Endothelial cell of umbilical vein (primary cell): ENCODE data around the gene SRPK2. TPM values are rescaled to one million over a fixed set of nuclear protein-coding genes. Genes with fewer than 3 reads are reported as not detected.

Source experiments
- BruUV-seq: library from RNA; stranded (reverse); fragments of 400-500 nt; replicated peaks from 2 replicates; lab custom pipeline; 2021; lab: Mats Ljungman, UMichigan
- CTCF ChIA-PET: fragments of 300-600, 350-600 bp; sonication (Branson Sonifier 250); formaldehyde crosslinking; loops from one replicate; lab custom pipeline; 2021; ENCODE audit warnings: antibody characterized with exemption, inconsistent platforms; lab: Charles Lee
- POLR2A ChIA-PET: fragments of 300-600, 350-600 bp; sonication (Branson Sonifier 250); formaldehyde crosslinking; loops from one replicate; lab custom pipeline; 2021; ENCODE audit warnings: antibody characterized with exemption, inconsistent platforms; lab: Charles Lee
- DNase-seq: peaks from one replicate; pipeline ENCODE4 v3.0.0-alpha.2; 2011; ENCODE audit warnings: low read depth, low spot score
- FAIRE-seq: peaks from 2 replicates; lab custom pipeline; 2011; peaks lifted over from hg19 to GRCh38; lab: Jason Lieb, UNC
- H2AFZ ChIP-seq: 2 replicates; pipeline ENCODE4 v1.6.0; 2012; ENCODE audit warnings: low read depth, low read length, control low read depth, inconsistent platforms
- H3K27ac ChIP-seq: 2 replicates; pipeline ENCODE4 v1.5.1; 2011; ENCODE audit warnings: low read depth, mild to moderate bottlenecking, control low read depth, low read length, moderate library complexity; ENCODE audit not compliant: insufficient read depth
- H3K27me3 ChIP-seq, 2 experiments: 2 replicates each; pipeline versions ENCODE4 v1.6.0 to v1.6.1; 2011; ENCODE audit warnings: low read length in 2 of 2, mixed read lengths in 1 of 2; ENCODE audit not compliant: control insufficient read depth in 2 of 2, insufficient read depth in 2 of 2
- H3K36me3 ChIP-seq, 2 experiments: 2 replicates in 1 of 2; 3 replicates in 1 of 2; pipeline ENCODE4 v1.5.1; 2011; ENCODE audit warnings: low read length in 2 of 2, mild to moderate bottlenecking in 1 of 2, moderate library complexity in 1 of 2; ENCODE audit not compliant: control insufficient read depth in 2 of 2, insufficient read depth in 2 of 2; ENCODE audit errors: extremely low read depth in 1 of 2
- H3K4me1 ChIP-seq: 3 replicates; pipeline ENCODE4 v1.5.1; 2011; ENCODE audit warnings: mild to moderate bottlenecking, low read length; ENCODE audit not compliant: control insufficient read depth, insufficient read depth; ENCODE audit errors: extremely low read depth
- H3K4me2 ChIP-seq: 2 replicates; pipeline ENCODE4 v1.6.1; 2011; ENCODE audit warnings: low read length, control low read depth, mixed read lengths; ENCODE audit not compliant: insufficient read depth
- H3K4me3 ChIP-seq, 3 experiments: fragments of 200-600 bp in 1 of 3; sonication (generic), shearing (Covaris generic) in 1 of 3; replicated peaks in 1 of 3; 2 replicates each; pipeline ENCODE4 v1.5.1; 2011 to 2016; ENCODE audit warnings: control low read depth in 3 of 3, low read length in 3 of 3, mild to moderate bottlenecking in 2 of 3, inconsistent platforms in 1 of 3, low read depth in 1 of 3, moderate library complexity in 1 of 3; ENCODE audit not compliant: insufficient read depth in 1 of 3
- H3K79me2 ChIP-seq: 2 replicates; pipeline ENCODE4 v1.6.0; 2012; ENCODE audit warnings: low read length, inconsistent platforms; ENCODE audit not compliant: control insufficient read depth, insufficient read depth
- H3K9ac ChIP-seq: replicated peaks from 2 replicates; pipeline ENCODE3; 2011; ENCODE audit warnings: low read length, control low read depth; ENCODE audit not compliant: insufficient read depth; ENCODE audit errors: extremely low read depth
- H3K9me1 ChIP-seq: replicated peaks from 3 replicates; pipeline ENCODE4 v1.6.0; 2011; ENCODE audit warnings: mild to moderate bottlenecking, low read length; ENCODE audit not compliant: control insufficient read depth, insufficient read depth; ENCODE audit errors: extremely low read depth
- H3K9me3 ChIP-seq: replicated peaks from 2 replicates; pipeline ENCODE4 v1.5.1; 2012; ENCODE audit warnings: low read length, inconsistent platforms; ENCODE audit not compliant: control insufficient read depth, insufficient read depth
- H4K20me1 ChIP-seq: replicated peaks from 2 replicates; pipeline ENCODE3; 2011; ENCODE audit warnings: mild to moderate bottlenecking, low read length; ENCODE audit not compliant: control insufficient read depth, insufficient read depth; ENCODE audit errors: extremely low read depth
- CTCF ChIP-seq, 2 donors: IDR thresholded peaks; 1 replicate in 1 of 2; 2 replicates in 1 of 2; pipeline ENCODE4 v1.5.1; 2011; ENCODE audit warnings: low read length in 2 of 2, mild to moderate bottlenecking in 2 of 2, moderate library complexity in 2 of 2, control low read depth in 1 of 2, inconsistent platforms in 1 of 2, low read depth in 1 of 2; ENCODE audit not compliant: insufficient read depth in 1 of 2; ENCODE audit errors: extremely low read depth in 1 of 2
- FOS ChIP-seq: IDR thresholded peaks from 2 replicates; pipeline ENCODE4 v1.6.1; 2011; ENCODE audit warnings: mild to moderate bottlenecking, low read length, moderate library complexity, borderline replicate concordance; ENCODE audit not compliant: insufficient read depth
- MAX ChIP-seq: IDR thresholded peaks from 2 replicates; pipeline ENCODE4 v1.6.1; 2011; ENCODE audit not compliant: insufficient read depth, insufficient read length
- POLR2A ChIP-seq: IDR thresholded peaks from 2 replicates; pipeline ENCODE4 v1.6.1; 2012; ENCODE audit warnings: low read depth, mild to moderate bottlenecking, control low read depth, low read length
- POLR2AphosphoS5 ChIP-seq: IDR thresholded peaks from 2 replicates; pipeline ENCODE4 v1.6.1; 2012; ENCODE audit warnings: low read depth, mild to moderate bottlenecking, control low read depth, low read length, moderate library complexity; ENCODE audit not compliant: insufficient read depth
- dilution Hi-C: fragments of 300-500 bp; cut with MboI; formaldehyde crosslinking; loops from one replicate; pipeline ENCODE4 v1.15.0; 2019; ENCODE audit warnings: low sequenced_read_pairs; ENCODE audit not compliant: extremely low pct_ligation_motif_present
- intact Hi-C: fragments of 100-400 bp; cut with micrococcal nuclease; formaldehyde crosslinking; loops from one replicate; pipeline ENCODE4 v1.10.0; 2022
- polyA plus RNA-seq, 4 experiments: library from polyadenylated mRNA; depleted of rRNA in 3 of 4; stranded (reverse) in 3 of 4; unstranded in 1 of 4; fragments of >200 nt; gene quantifications; 2 replicates each; pipeline versions ENCODE4 v1.2.1 to v1.2.3, GENCODE V29; 2011 to 2012; ENCODE audit warnings: missing spikeins in 1 of 4
- total RNA-seq: library from RNA; stranded (reverse); gene quantifications from 2 replicates; pipeline ENCODE4 v1.2.3, GENCODE V29; 2021

The SRPK2 gene
- total and polyA plus RNA-seq, 2 donors (not counting 3 experiments of a cell fraction or from before 2014, with no cell fraction given), result 13.4 to 55.2 TPM

GRCh38 chr7:105278973-105279687 lies 109.6 kb downstream of the SRPK2 start:
- dilution Hi-C loops, result no loop called here

More at GRCh38 chr7:105278973-105279687, 109.6 kb downstream of the SRPK2 start:
- H3K4me2 ChIP-seq, result no peak overlapping the region
- no peak overlapping the region for H3K27ac ChIP-seq
- intact Hi-C loops, result no loop called here
- H3K4me1 ChIP-seq, result no peaks in the 10 kb centered on the region
- no peak for FAIRE-seq
- H4K20me1 ChIP-seq, result no peaks in the 10 kb centered on the region
- no peak for DNase-seq
- no peaks in the 10 kb centered on the region for H3K9me3 ChIP-seq
- no peaks in the 10 kb centered on the region for H3K9me1 ChIP-seq
- no peaks in the 10 kb centered on the region for H3K36me3 ChIP-seq
- H2AFZ ChIP-seq, result no peak overlapping the region
- no peak overlapping the region for H3K4me3 ChIP-seq
- ChIA-PET POLR2A (no interaction called here), CTCF (interaction anchor here (0.6 to 1.2 kb wide), 2 partner anchors 28 to 160 kb away, joined by 4 read pairs; no protein-coding TSS in a partner anchor)
- no peak overlapping the region for H3K9ac ChIP-seq
- BruUV-seq, result no TSS peak
- peaks cover 27% of the 10 kb centered on the region for H3K79me2 ChIP-seq
- TF ChIP-seq POLR2AphosphoS5, result no peak
- TF ChIP-seq POLR2A, result no peak
- TF ChIP-seq MAX, result no peak
- TF ChIP-seq FOS, result no peak
- no peak for TF ChIP-seq CTCF (IDR thresholded peaks at IDR 0.05; ENCODE audit: extremely low read depth in 1 of 2, insufficient read depth in 1 of 2, low read depth in 1 of 2, low read length in 2 of 2)
- H3K27me3 ChIP-seq, result no peaks in the 10 kb centered on the region
